AG04450 (cell line): ENCODE data around the gene AKR1D1. TPM values are rescaled to one million over a fixed set of nuclear protein-coding genes. Genes with fewer than 3 reads are reported as not detected.

ENCODE experiments used
- CTCF ChIA-PET: fragments of 300-600, 350-600 bp; formaldehyde crosslinking; extraction: SDS; loops from one replicate; lab custom pipeline; 2022; ENCODE audit warnings: antibody characterized with exemption, inconsistent platforms; lab: Charles Lee
- POLR2A ChIA-PET: fragments of 350-600 bp; formaldehyde crosslinking; extraction: SDS; loops from one replicate; lab custom pipeline; 2021; ENCODE audit warnings: antibody characterized with exemption, inconsistent platforms; lab: Yijun Ruan, JAX
- DNase-seq: peaks from one replicate; pipeline ENCODE4 v3.0.0-alpha.2; 2011; ENCODE audit warnings: low read depth, low spot score
- H3K27ac ChIP-seq: one replicate; pipeline ENCODE4 v1.5.1; 2012; ENCODE audit warnings: low read depth, low read length, control low read depth
- H3K27me3 ChIP-seq: one replicate; pipeline ENCODE4 v1.6.0; 2012; ENCODE audit warnings: low read length; ENCODE audit not compliant: control insufficient read depth, insufficient read depth
- H3K4me3 ChIP-seq: 2 replicates; pipeline ENCODE4 v1.5.1; 2011; ENCODE audit warnings: mild to moderate bottlenecking, low read depth, low read length, control low read depth
- H3K9me3 ChIP-seq: 2 replicates; pipeline ENCODE4 v1.5.1; 2012; ENCODE audit warnings: low read length; ENCODE audit not compliant: control insufficient read depth, insufficient read depth
- polyA plus RNA-seq: library from polyadenylated mRNA; depleted of rRNA; stranded (reverse); fragments of >200 nt; gene quantifications from 2 replicates; pipeline ENCODE4 v1.2.3, GENCODE V29; 2011
- TF ChIP-seq, protein P1 (sequence below): IDR thresholded peaks from 2 replicates; pipeline ENCODE4 v1.5.1; 2011; ENCODE audit warnings: low read depth, low read length, control low read depth, inconsistent platforms

AKR1D1 gene
- polyA plus RNA-seq, 1 experiment: not detected

GRCh38 chr7:138079137-138079536 lies 2.9 kb downstream of the AKR1D1 start:
- Histone ChIP-seq H3K27ac (no peak overlapping the region), H3K27me3 (no peaks in the 10 kb centered on the region), H3K9me3 (no peaks in the 10 kb centered on the region), H3K4me3 (no peak overlapping the region)
- ChIA-PET POLR2A (no interaction called here), CTCF (no interaction called here)
- no peak for DNase-seq
- TF ChIP-seq, protein P1, sequence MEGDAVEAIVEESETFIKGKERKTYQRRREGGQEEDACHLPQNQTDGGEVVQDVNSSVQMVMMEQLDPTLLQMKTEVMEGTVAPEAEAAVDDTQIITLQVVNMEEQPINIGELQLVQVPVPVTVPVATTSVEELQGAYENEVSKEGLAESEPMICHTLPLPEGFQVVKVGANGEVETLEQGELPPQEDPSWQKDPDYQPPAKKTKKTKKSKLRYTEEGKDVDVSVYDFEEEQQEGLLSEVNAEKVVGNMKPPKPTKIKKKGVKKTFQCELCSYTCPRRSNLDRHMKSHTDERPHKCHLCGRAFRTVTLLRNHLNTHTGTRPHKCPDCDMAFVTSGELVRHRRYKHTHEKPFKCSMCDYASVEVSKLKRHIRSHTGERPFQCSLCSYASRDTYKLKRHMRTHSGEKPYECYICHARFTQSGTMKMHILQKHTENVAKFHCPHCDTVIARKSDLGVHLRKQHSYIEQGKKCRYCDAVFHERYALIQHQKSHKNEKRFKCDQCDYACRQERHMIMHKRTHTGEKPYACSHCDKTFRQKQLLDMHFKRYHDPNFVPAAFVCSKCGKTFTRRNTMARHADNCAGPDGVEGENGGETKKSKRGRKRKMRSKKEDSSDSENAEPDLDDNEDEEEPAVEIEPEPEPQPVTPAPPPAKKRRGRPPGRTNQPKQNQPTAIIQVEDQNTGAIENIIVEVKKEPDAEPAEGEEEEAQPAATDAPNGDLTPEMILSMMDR: no peak

GRCh38 chr7:138081868-138082267 lies 5.6 kb downstream of the AKR1D1 start:
- Histone ChIP-seq H3K4me3 (no peak overlapping the region), H3K27me3 (no peaks in the 10 kb centered on the region), H3K27ac (no peak overlapping the region), H3K9me3 (no peaks in the 10 kb centered on the region)
- ChIA-PET CTCF (no interaction called here), POLR2A (no interaction called here)
- no peak for DNase-seq
- TF ChIP-seq, protein P1: no peak

DNA sequence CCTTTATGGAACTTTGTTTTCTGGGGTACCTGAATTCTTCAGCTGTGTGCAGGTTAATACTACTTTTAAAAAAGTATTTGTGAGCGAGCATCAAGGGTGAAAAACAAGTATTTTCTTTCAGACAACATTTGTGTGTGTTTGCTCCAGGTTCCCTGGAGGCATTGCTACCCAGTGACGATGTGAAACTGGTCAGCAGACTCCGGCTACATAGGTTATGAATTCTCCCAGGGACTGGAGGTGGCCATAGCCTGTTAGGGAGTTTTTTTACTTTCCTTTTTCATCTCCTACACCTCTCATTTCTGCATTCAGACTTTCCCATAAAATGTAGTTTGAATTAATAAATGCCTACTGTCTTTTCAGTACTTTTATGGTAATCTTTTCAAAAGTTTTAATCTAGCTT lies 7.6 kb downstream of the AKR1D1 start:
- Histone ChIP-seq H3K4me3 (no peak overlapping the region), H3K27me3 (no peaks in the 10 kb centered on the region), H3K27ac (no peak overlapping the region), H3K9me3 (no peaks in the 10 kb centered on the region)
- ChIA-PET CTCF (interaction anchor here (0.6 kb wide), 1 partner anchor 1024 kb away, joined by 4 read pairs; no protein-coding TSS in a partner anchor), POLR2A (no interaction called here)
- TF ChIP-seq, protein P1: no peak
- no peak for DNase-seq

DNA sequence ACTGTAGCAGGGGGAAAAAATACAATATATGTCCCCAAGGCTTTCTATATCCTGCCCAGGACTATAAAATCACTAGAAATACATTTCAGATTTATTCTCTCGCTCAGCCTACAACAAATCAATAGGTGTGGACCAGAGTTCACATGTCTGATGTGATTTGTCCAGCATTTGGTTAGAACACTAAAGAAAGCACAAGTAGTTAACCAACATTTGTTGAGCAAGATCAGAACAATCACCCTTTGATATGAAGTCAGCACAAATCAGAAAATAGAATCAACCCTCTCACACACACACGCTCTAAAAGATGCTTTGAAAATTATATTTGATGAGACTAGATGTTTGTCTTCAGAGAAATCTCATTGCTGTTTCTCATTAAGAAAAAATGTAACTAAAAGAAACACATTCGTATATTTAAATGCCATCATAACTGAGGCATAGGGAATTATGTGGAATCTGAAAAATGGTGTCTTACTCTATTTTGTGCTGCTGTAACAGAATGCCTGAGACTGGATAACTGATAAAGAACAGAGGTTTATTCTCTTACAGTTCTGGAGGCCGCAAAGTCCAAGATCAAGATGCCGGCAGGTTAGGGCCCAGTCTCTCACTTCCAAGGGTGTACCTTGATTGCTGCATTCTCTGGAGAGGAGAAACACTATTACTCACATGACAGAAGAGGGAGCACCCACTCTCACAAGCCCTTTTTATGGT lies 10.5 kb downstream of the AKR1D1 start:
- H3K9me3 ChIP-seq: no peaks in the 10 kb centered on the region
- no peak overlapping the region for H3K27ac ChIP-seq
- DNase-seq: no peak
- ChIA-PET CTCF (no interaction called here), POLR2A (no interaction called here)
- H3K27me3 ChIP-seq: no peaks in the 10 kb centered on the region
- H3K4me3 ChIP-seq: no peak overlapping the region
- TF ChIP-seq, protein P1: no peak

GRCh38 chr7:138089080-138089901 lies 13.0 kb downstream of the AKR1D1 start:
- DNase-seq: no peak
- TF ChIP-seq, protein P1: no peak
- Histone ChIP-seq H3K4me3 (no peak overlapping the region), H3K27me3 (no peaks in the 10 kb centered on the region), H3K9me3 (no peaks in the 10 kb centered on the region), H3K27ac (no peak overlapping the region)
- POLR2A ChIA-PET: no interaction called here
- CTCF ChIA-PET: no interaction called here
